ENCODE measurements around the gene SREK1IP1.

The SREK1IP1 gene

DNA sequence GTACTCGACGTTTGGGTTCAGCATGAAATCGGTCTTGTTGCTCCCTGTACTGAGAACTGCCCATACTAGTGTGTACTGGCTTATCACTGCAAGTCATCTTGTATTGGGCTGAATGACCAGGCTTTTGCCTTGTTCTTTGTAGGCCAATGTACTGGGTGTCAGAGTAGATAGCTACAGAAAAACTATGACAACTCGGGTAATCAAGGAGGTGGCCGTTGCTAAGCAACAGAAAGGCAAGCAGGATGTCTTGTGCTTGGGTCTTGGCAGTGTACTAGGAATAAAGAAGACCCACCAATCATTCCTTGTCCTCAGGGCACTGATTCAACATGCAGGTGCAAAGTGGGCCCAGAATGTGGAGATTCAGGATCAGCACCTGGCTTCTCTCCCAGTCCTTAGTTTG lies 90.1 kb downstream of the SREK1IP1 start:
- no peak for DNase-seq

DNA sequence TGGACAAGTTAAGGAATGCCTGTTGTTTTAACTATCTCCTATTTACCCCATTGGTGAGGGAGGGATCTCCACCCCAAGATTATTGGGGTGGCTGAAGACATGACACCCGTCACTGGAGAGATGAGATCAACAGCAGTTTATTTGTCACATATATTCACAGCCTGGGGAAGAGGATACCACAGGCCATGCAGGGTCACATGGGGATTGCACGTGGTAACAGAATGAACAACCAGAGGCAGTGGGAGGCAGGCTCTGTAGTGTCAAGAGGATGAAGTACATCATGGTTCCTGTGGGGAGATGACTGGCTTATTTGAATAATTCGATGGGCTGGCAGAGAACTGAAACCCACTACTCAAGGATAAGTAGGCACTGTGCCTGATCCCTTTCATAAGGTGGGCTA lies 96.8 kb downstream of the SREK1IP1 start:
- DNase-seq, result no peak

DNA sequence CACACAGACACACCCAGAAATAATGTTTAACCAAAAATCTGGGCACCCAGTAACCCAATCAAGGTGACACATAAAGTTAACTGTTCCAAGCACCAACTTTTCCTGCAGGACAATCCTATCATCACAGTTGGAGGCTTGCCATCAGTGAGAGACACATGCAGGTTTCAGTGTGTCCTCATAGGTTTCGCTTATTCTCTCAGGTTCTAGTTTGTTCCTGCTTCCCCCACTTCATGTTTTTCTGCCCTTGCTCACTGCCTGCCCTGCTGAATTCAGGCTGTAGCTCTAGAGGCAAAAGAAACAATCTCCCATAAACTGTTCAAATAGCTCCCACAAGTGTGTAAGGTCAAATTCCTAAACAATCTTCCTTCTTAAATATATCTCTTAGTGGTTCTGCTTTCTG lies 98.2 kb downstream of the SREK1IP1 start:
- DNase-seq, result no peak

Data from activated CD4-positive, alpha-beta T cell treated with anti-CD3 and anti-CD28 coated beads, Interleukin-2, amount 50 U/mL, for 4 hours (primary cell).